ENCODE results near the gene ONECUT1.

GRCh38 chr15:52772766-52773165 lies 17.4 kb downstream of the ONECUT1 start:
- TF ChIP-seq CTCF (IDR thresholded peaks at IDR 0.05; ENCODE audit: low read depth, low read length) (no peak), POLR2A (IDR thresholded peaks at IDR 0.05; ENCODE audit: extremely low read depth, insufficient read length) (no peak)
